Calu3 (cell line): ENCODE measurements around the gene HHAT. TPM values are rescaled to one million over a fixed set of nuclear protein-coding genes. Genes with fewer than 3 reads are reported as not detected.

Experiments
- BruUV-seq: library from RNA; stranded (reverse); fragments of 400-500 nt; replicated peaks from 2 replicates; lab custom pipeline; 2021; lab: Mats Ljungman, UMichigan
- CTCF ChIA-PET: fragments of 300-600 bp; sonication (Branson Sonifier 250); formaldehyde crosslinking; loops from one replicate; lab custom pipeline; 2022; ENCODE audit warnings: antibody characterized with exemption; lab: Charles Lee
- DNase-seq: peaks from one replicate; pipeline ENCODE4 v3.0.0; 2022
- H3K27ac Mint-ChIP-seq: one replicate; pipeline ENCODE4 v1.8.0; 2022; ENCODE audit warnings: mixed read lengths; ENCODE audit not compliant: unreplicated experiment
- H3K27me3 Mint-ChIP-seq: one replicate; pipeline ENCODE4 v1.8.0; 2022; ENCODE audit warnings: mixed read lengths; ENCODE audit not compliant: unreplicated experiment
- H3K36me3 Mint-ChIP-seq: one replicate; pipeline ENCODE4 v1.8.0; 2022; ENCODE audit warnings: mild to moderate bottlenecking, moderate library complexity, mixed read lengths; ENCODE audit not compliant: insufficient read depth, unreplicated experiment
- H3K4me1 Mint-ChIP-seq: one replicate; pipeline ENCODE4 v1.8.0; 2022; ENCODE audit warnings: mild to moderate bottlenecking, low read depth, mixed read lengths; ENCODE audit not compliant: unreplicated experiment
- H3K4me3 Mint-ChIP-seq: one replicate; pipeline ENCODE4 v1.8.0; 2022; ENCODE audit warnings: mild to moderate bottlenecking, low read depth, moderate library complexity, mixed read lengths; ENCODE audit not compliant: unreplicated experiment
- H3K9me3 Mint-ChIP-seq: one replicate; pipeline ENCODE4 v1.8.0; 2022; ENCODE audit warnings: low read depth, mixed read lengths; ENCODE audit not compliant: unreplicated experiment
- CTCF ChIP-seq: fragments of 200-600 bp; IDR thresholded peaks from one replicate; pipeline ENCODE4 v1.8.0; 2022; ENCODE audit warnings: antibody characterized with exemption; ENCODE audit not compliant: unreplicated experiment
- intact Hi-C: fragments of 100-400 bp; cut with micrococcal nuclease; formaldehyde crosslinking; loops from one replicate; pipeline ENCODE4 v1.10.0; 2022; ENCODE audit not compliant: unreplicated experiment
- total RNA-seq: library from RNA; stranded (reverse); gene quantifications from 2 replicates; pipeline ENCODE4 v1.2.3, GENCODE V29; 2022

HHAT gene
- total RNA-seq, 1 experiment from 2014 or later, result 5.8 TPM

- Mint-ChIP-seq H3K9me3 (no peaks in the 10 kb centered on the region), H3K27me3 (peaks cover 54% of the 10 kb centered on the region), H3K27ac (no peak overlapping the region), H3K36me3 (no peaks in the 10 kb centered on the region), H3K4me1 (no peaks in the 10 kb centered on the region), H3K4me3 (no peak overlapping the region)
- CTCF ChIA-PET, result no interaction called here
- BruUV-seq, result no TSS peak
- no peak for DNase-seq
- intact Hi-C loops, result no loop called here
- no peak for TF ChIP-seq CTCF
Observed at GRCh38 chr1:210691039-210691610, 362.4 kb downstream of the HHAT start.

GRCh38 chr1:210692796-210693195, 364.1 kb downstream of the HHAT start:
- no peak for TF ChIP-seq CTCF
- DNase-seq, result no peak
- peaks cover 52% of the 10 kb centered on the region for H3K27me3 Mint-ChIP-seq
- H3K27ac Mint-ChIP-seq, result no peak overlapping the region
- no TSS peak for BruUV-seq
- no peaks in the 10 kb centered on the region for H3K4me1 Mint-ChIP-seq
- no peaks in the 10 kb centered on the region for H3K36me3 Mint-ChIP-seq
- H3K4me3 Mint-ChIP-seq, result no peak overlapping the region
- CTCF ChIA-PET, result no interaction called here
- no peaks in the 10 kb centered on the region for H3K9me3 Mint-ChIP-seq
- intact Hi-C loops, result no loop called here

- Mint-ChIP-seq H3K27ac (no peak overlapping the region), H3K9me3 (no peaks in the 10 kb centered on the region), H3K36me3 (no peaks in the 10 kb centered on the region), H3K4me1 (no peaks in the 10 kb centered on the region), H3K27me3 (peaks cover 69% of the 10 kb centered on the region), H3K4me3 (no peak overlapping the region)
- no peak for TF ChIP-seq CTCF
- no TSS peak for BruUV-seq
- CTCF ChIA-PET, result interaction anchor here (0.5 kb wide), 1 partner anchor 501 kb away, joined by 3 read pairs; no protein-coding TSS in a partner anchor
- DNase-seq, result no peak
- intact Hi-C loops, result no loop called here
Observed at GRCh38 chr1:210695026-210695425, 366.3 kb downstream of the HHAT start.

- no peaks in the 10 kb centered on the region for H3K36me3 Mint-ChIP-seq
- intact Hi-C loops, result no loop called here
- peaks cover 58% of the 10 kb centered on the region for H3K27me3 Mint-ChIP-seq
- TF ChIP-seq CTCF, result no peak
- no peak overlapping the region for H3K4me3 Mint-ChIP-seq
- H3K4me1 Mint-ChIP-seq, result no peaks in the 10 kb centered on the region
- no peak for DNase-seq
- H3K9me3 Mint-ChIP-seq, result no peaks in the 10 kb centered on the region
- no TSS peak for BruUV-seq
- CTCF ChIA-PET, result no interaction called here
- no peak overlapping the region for H3K27ac Mint-ChIP-seq
Observed at GRCh38 chr1:210696709-210697108, 368.0 kb downstream of the HHAT start.
